CD4-positive, alpha-beta T cell treated with Interleukin-1 beta for 1 hour (primary cell): ENCODE results near the gene JPH4.

Source experiments
- DNase-seq, 2 donors: peaks; one replicate each; pipeline ENCODE4 v3.0.0-alpha.2; 2020 to 2022

Gene JPH4

DNA sequence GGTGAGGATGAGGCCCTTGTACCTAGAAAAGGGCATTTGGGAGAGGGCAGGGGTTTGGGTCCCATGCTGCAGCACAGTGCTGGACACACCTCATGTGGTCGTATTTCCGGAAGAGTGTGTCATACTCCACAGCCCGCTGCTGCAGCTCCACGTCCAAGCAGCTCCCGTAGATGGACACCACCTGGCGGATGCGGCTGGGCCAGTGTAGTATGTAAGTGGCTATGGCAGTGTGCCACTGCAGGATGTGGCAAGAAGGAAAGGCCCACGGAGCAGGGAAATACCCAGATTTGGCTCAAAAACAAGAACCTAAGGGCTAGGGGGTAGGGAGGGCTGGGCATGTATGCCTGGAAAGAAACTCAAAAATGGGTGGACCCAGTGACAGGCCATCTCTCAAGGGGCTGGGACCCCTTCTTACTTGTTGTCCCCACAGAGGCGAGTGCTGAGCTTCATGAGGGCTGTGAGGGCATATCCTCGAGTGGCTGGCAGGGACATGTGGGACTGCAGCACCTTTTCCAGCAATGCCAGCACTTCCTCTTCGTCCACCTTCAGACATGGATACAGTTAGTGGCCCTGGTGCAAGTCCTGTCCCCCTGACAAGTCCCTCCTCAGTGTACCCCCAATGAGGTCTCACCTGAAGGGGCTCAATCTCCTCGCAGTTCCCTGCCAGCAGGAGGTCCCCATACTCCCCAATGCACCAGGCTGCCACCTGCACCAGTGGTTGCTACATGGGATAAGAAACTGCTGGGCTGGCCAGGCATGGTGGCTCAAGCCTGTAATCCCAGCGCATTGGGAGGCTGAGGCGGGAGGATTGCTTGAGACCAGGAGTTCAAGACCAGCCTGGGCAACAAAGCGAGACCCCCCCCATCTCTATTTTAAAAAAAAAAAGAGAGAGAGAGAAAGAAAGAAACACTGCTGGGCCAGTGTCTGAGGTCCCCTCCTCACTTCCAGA, 16.4 kb downstream of the JPH4 start:
- DNase-seq = no peak

- DNase-seq = no peak
Measured at GRCh38 chr14:23561259-23561658, 17.3 kb downstream of the JPH4 start.

GRCh38 chr14:23559926-23560520, 18.6 kb downstream of the JPH4 start:
- DNase-seq = no peak

GRCh38 chr14:23559010-23559925, 19.3 kb downstream of the JPH4 start:
- DNase-seq = peak; percentile 64 to 69

- DNase-seq = no peak
Measured at GRCh38 chr14:23558346-23559009, 20.1 kb downstream of the JPH4 start.

- DNase-seq = no peak
Measured at GRCh38 chr14:23557946-23558345, 20.6 kb downstream of the JPH4 start.

DNA sequence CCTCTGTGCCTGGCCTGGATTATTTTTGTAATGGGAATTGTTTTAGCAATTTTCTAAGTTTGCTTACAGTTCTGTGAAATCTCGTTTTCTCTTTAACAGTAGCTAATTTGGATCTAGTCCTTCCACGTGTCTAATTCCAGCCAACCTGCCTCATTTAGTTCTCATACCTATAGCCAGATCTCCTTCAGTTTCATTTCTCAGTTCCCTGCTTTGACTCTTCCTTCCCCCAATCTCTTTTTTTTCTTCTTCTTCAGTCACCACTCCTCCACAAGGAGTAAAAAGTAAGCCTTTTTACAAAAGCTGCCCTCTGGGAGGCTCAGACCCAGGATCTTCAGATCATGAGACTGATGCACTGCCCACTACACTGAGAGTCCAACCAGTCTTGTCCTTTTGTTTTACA, 21.1 kb downstream of the JPH4 start:
- no peak for DNase-seq

DNA sequence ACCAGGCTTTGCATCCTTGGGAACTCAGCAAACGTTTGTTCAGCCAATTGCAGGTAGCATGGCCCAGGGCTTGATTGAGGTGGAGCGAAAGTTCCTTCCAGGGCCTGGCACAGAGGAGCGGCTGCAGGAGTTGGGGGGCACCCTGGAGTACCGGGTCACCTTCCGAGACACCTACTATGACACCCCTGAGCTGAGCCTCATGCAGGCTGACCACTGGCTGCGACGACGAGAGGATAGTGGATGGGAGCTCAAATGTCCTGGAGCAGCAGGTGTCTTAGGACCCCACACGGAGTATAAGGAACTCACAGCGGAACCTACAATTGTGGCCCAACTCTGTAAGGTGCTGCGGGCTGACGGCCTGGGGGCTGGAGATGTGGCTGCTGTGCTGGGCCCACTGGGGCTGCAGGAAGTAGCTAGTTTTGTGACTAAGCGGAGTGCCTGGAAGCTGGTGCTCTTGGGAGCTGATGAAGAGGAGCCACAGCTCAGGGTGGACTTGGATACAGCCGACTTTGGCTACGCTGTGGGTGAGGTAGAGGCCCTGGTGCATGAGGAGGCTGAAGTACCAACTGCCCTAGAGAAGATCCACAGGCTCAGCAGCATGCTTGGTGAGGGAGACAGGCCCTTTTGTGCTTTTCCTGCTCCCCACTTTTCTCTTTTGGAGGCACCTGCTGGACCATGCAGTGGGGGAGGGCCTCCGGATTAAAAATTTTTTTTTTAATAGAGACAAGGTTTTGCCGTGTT, 21.7 kb downstream of the JPH4 start:
- DNase-seq = no peak

DNA sequence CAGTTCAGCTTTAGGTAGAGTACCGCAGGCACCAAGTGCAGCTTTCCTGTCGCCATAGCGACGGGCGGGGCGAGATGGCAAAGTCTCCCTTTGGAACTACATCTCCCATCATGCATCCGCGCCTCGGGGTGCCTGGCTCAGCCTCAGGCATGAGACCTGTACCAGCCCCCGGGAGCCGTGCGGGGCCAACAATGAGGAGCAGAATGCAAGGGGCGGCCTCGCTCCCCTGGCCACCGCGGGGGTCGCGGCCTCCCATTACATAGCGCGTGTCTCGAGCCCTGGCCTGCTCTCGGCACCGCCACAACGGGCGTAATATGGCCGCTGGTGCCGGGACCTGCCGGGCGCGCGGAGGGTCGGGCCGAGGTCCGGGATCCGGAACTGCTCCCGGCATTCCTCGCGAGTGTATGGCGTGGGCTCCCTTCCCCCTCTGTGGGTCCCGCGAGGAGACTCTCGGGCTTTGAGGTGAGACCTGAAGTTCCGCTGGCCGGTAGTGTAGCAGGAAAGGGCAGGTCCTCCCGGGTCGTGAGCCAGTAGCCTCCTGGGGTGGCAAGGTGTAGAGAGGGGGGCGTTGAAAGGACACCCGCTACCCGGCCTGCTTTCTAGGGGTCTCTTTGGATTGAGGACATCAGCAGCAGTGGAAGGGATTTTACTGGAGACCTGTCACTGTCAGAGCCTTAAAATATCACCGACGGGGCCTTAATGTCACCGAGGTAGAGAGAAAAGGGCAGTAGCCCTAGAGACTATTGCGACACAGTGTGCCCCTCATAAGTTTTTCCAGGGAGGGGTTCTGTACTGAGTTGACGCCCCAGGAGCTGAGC, 22.5 kb downstream of the JPH4 start, which contains the start of gene THTPA:
THTPA (plus strand) TSS at position 390 of the 818 bp plus-strand sequence. CDS start 487 bp downstream, outside the sequence.
- DNase-seq = peak; percentile 93

DNA sequence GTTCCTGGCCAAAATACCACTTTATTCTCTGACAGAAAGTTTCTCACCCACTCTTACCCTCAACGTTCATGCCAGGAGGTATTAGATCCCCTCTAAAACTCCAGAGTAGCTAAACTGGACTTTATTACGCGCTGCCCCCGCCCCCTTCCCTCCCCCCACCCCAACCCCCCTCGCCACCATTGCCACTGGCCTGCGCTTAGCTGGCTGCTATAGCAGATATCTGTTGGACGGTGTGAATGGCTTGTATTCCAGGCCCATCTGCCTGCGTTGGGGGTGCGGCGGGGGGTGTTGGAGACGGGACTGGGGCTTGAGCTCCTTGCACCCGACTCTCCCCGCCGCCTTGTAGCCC, 23.1 kb downstream of the JPH4 start:
- DNase-seq = no peak

DNA sequence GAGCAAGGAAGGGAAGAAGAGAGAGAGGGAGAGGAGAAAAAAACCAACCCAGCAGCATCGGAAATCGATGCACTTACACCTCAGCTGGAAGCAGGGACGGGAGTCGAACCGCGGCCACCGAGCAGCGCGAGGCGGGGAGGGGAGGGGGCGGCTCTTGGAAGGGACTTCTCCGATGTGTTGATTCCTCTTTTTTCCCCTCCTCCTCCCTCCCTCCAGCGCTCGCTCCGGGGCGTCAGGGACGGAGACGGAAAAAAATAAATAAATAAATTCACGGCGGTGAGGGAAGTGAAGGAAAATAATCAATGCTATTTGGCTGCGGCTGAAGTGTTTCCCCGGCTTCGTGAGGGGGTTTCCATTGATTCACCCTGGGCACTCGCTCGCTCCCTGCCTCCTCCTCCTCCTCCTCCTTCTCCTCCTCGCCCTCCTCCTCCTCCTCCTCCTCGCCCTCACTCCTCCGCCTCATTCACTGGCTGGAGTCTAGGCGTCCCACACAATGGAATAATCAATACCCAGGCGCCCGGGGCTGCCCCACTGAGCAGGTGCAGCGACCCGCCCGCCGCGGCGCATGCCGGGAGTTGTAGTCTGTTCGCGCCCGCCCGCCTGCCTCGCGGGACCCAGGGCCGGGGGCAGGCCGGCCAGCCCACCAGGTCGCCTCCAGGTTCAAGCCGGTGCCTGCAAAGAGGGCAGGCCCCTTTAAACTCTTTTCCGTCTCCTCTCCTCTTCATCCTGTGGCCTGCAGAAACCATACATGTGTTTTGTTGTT, 27.1 kb downstream of the JPH4 start, which contains the start of gene ZFHX2:
ZFHX2 (minus strand) TSS at position 500 of the 763 bp plus-strand sequence. CDS start 16,440 bp downstream, outside the sequence.
- peak; percentile 67 to 79 for DNase-seq

DNA sequence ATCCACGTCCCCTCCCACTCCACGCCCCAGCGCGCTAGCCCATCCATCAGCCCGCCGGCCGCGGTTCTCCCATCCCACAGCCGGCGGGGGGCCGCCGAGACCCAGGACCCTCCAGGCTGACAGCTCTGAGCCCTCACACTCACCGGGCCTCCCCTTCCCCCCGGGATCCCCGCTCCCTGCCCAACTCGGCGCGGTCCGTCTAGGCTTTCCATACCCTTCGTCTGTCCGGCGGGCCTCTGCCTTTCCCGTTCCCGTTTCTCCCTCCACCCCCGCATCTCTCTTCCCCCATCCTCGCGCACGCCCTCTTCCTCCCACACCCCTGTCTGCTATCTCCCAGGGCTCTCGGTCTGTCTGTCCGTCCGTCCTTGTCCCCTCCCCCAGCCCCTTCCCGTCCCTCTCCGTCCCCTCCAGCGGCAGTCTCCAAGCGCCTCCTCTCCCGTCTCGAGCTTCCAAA, 27.8 kb downstream of the JPH4 start:
- DNase-seq = no peak

GRCh38 chr14:23550131-23550811, 28.3 kb downstream of the JPH4 start:
- no peak for DNase-seq

DNA sequence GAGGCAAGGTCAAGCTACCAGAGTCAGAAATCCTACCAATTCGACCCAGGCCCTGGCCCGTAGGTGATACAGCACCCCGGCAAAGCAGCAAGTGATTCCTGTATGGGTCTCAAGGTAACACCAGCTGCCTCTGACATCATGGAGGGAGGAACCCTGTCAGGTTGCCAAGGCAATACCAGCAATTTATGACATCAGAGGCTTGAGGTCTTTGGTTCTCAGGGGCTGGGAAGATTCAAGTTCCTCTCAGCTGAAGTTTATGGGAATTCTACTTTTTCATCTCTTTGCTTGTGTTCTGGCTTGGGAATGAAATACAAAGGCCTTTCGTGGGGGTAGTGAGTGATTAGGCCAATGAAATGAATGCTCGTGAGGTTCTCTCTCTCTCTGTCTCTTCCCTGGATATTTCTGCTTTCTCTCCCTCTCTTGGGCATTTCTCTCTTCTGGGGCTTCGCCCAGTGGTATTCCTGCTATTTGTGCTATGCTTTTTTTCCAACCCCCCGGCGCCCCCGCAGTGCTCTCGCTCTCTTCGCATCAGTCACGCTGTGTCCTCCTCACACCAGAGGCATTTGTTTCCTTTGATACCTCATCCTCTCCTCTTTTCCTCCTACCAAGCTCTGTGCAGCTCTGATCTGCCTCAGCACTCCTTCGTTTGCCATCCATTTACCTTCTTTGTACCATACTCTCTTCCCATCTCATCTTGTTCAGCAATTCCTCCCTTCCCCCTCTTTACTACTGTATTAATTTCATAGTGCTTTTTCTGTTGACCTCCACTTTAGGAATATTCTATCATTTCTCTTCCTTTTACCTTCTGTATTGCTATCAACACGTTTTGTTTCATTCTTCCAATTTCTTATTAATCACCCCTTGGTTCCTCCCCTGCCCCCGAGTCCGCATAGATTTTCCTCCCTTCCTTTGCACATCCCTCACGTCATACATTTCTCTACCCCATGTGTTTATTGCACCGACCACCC, 30.0 kb downstream of the JPH4 start:
- no peak for DNase-seq

- DNase-seq = no peak
Measured at GRCh38 chr14:23547924-23548323, 30.7 kb downstream of the JPH4 start.

DNA sequence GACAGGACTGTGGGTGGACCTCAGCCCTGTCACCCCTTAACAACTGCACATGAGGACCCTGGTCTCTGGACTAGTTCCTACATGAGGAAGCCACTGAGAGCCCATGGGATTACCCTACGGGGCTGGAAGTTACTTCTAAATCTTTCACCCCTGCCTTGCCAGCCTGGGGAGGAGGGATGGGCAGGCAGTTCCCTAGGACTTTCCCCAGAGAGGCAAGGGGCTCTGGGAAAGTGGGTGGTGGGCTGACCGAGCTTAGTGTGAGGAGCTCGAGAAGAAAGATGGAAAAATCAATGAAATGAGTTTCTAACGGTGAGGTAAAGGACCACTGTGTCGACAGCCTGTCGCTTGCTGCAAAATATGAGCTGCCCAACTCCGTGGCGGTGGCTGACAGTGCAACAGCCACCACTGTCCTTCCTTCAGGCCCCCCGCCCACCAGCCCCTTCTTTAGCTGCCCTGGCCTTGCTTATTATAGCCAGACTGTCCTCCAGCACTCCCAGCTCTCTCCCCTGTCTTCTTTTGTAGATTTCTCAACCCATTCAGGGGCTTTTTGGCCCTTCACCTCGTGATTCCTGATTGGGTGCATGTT, 32.0 kb downstream of the JPH4 start:
- no peak for DNase-seq

DNA sequence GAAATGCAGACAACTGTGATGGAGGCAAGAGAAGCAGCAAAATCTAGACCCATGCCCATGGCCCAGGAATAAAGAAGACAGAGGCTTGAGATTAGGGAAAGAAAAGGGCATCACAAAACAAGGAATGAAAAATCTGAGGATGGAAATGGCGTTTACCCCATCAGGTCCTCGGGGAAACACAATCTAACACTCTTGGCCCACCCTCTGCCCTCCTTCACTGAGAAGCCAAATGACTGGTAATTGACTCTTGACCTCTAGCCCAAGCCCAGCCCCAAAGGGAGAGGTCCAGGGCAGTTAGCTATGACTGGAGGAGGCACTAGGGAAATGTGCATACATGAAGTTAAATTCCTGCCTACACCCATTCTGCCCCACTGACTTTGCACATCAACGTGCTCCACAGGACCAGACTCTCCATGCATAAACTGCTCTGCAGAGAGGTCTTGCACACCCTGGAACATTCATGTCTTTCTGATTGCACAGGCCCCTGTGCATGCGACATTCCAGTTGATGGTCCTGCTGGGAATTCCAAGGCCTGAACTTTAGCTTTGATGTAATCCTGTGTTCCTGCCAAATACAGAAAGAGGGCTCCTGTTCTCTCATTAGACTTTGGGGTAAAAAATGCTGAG, 32.7 kb downstream of the JPH4 start:
- no peak for DNase-seq
